HK-2 (cell line): ENCODE results near the gene SEL1L2.
A peak's percentile ranks its signal among the peaks of the same experiment; 100 is the strongest.

ENCODE experiments used
- DNase-seq: peaks from one replicate; pipeline ENCODE4 v3.0.0-alpha.2; 2018; ENCODE audit not compliant: unreplicated experiment

Gene SEL1L2

DNA sequence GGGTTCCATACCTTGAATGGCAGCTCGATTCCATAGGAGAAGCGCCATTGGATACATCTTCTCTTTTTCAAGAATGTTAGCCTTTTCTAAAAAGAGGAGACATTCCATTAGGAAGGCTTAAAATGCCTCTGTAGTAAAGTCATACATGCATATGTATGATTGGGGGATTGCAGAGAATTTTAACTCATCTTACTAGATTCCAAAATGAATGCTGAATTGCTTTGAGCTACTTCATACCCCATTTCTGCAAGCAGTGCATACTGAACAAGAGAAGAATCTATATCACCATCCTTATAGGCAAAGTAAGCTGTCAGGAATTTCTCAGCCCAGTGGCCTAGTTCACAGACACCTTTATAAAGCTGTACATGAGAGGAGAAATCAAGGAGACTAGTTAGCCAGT, 125.3 kb downstream of the SEL1L2 start:
- no peak for DNase-seq

DNA sequence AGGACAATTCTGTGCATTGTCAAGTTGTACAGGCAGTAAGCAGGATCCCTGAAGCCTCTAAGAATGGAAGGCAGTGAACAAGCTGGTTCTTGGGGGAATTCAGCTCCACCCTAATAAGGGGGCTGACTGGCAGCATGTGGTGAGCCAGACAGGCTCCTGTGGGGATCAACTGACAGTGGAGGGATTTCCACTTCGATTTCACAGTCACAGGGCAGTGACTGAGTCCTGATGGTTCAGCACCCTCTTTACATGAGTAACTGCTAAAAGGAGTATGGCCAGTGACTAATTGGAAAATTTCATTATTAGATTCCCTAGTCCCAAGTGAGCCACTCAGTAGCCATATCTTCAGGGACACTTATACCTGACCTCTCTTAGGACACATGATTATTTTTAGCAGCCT, 127.2 kb downstream of the SEL1L2 start:
- no peak for DNase-seq

DNA sequence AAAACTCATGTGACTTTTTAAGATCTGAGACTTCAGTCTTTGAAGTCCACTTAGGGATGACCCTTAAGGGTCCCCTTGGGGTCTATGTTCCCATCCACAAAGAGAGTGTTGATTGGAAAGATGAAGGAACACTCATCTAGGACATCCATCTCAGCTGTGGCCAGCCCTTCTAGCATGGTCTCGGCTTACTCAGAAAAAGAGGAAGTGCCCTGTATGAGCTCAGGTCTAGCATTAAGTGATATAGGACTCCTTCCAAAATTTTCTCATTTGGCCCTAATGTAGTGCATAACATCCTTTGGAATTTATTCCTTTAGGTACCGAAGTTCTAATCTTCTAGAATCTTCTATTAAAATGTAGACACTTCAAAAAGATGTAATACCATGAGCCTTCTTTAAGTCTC, 128.2 kb downstream of the SEL1L2 start:
- DNase-seq, result no peak

DNA sequence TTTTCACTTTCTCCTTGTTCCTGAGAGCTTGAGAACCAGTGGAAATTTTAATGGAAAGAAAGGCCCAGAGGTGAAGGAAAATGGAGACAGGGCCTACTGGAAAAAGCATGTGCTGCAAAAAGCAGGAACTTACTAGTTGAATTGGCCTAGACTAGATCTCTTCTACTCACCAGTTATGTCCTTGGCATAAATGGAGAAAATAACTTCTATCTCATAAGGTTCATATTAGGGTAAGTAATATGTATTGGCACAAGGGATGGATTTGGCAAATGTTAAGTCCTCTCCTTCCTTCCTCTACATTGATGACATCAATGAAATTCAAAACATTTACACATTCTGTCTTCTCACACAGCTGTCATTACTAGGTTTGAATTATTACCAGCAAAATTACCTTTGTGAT, 131.5 kb downstream of the SEL1L2 start:
- no peak for DNase-seq

DNA sequence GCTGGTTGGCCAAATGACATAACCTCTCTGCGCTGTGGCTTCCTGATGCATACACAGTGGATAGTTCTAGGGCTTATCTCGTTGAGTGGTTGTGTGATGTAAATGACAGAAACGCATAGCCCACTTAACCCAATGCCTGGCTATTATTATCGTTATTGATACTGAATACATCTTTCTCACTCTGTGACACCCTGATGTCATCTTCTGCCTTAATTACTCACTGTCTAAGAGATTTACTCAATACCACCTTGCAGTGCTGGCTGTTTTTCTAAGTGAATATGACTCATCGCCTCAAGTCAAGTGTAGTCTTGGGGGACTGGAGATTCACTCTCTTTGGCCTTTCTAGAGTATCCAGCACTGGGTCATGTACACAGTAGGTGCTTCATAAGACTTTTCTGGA, 132.0 kb downstream of the SEL1L2 start:
- DNase-seq, result no peak

DNA sequence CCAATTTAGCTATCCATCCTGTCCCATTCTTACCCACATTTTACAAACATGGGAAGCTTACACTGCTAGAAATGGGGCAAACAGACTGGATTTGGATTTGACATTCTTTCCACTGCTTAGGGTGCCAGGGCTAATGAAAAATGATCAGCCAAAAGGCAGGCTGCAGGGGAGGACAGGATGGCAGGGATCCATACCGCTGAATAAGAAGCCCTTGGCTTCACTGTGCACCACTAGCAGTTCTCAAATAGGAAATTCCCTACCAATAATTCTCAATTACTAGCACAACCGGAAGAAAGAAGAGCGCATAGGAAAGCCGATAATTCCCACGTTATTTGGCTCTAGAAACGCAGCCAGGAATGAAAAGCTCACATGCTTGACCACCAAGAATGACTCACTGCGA, 132.5 kb downstream of the SEL1L2 start:
- no peak for DNase-seq

DNA sequence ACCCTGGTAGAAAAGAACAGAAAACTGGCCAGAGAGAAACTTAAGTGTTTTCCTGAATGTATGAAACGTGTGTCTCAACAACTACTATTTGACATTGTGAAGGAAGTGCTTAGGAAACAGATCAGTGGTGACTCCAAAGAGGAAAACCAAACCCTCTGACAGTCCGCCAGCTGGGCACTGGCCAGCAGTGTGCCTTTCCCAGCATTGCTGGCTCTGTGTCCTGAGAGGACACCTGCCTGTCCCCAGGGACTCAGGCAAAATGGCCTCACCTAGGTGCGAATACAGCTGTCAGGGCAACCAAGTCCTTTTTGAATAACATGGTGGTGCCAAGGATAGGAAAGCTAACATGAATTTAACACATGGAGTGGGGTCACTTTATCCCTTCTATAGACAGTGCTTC, 133.1 kb downstream of the SEL1L2 start:
- DNase-seq, result no peak

DNA sequence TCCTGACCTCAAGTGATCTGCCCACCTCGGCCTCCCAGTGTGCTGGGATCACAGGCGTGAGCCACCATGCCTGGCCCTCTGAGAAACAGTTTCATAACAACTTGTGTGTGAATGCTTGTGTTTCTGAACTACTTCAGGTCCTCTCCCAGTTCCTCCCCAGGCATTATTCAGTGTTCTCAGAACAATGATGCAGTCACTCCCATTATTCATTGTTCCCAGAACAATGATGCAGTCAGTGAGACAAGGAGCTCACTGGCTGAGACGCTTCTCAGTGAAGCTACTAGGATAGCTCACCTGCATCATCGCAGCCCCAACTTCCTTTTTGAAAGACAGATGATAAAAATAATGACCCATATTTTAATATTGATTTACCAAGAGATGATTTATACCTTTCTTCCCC, 134.1 kb downstream of the SEL1L2 start:
- no peak for DNase-seq

DNA sequence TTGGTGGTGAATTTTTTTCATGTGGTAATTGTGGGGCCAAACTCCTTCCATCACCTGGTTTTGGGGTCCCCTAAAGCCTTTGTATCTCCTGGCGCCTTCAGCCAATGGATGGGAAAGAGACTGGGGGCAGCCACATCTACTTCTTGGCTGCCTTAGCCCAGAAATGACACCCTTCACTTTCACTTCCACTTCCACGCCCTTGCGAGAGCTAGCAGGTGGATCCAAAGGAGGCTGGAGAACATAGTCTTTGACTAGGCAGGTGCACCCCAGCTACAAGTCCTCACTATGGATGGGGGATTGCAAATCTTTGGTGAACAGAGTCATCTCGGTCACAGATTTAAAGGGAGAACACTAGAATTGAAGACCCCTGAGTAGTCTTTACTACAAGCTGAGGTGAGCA, 134.8 kb downstream of the SEL1L2 start:
- DNase-seq, result no peak

DNA sequence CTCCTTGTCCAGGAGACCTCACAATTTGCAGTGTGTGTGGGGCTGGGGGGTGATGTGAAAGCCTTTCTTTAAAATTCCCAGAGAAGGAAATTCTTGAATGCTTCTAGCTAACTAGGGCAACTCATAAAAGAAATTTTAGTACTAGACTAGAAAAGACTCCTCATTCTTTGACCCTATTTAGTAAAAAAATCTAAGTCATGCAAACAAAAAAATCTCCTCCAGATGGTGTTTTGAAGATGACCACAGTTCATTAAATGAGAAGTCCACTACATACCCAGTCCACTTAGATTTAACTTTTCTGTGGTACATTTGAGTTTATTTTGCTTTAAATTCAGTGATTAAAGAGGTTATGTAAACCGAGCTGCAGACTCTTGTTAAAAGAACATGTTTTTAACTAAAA, 138.1 kb downstream of the SEL1L2 start:
- DNase-seq, result no peak

DNA sequence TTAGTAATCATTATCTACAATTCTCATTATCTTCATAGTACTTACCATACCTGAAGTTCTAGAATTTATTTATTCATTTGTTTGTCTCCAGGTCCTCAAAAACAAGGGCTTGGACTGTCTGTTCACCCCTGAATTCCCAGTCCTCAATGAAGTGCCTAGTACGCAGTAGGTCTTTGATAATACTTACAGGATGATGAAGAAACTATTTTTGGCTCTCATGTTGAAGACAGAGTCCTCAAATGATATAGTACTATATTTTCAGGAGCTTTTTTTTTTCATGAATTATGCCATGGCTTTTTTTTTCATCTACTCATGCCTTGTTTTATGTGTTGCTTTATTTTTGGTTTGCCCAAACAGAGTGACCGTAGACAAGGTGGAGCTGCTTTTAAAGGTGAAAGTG, 139.1 kb downstream of the SEL1L2 start:
- no peak for DNase-seq

DNA sequence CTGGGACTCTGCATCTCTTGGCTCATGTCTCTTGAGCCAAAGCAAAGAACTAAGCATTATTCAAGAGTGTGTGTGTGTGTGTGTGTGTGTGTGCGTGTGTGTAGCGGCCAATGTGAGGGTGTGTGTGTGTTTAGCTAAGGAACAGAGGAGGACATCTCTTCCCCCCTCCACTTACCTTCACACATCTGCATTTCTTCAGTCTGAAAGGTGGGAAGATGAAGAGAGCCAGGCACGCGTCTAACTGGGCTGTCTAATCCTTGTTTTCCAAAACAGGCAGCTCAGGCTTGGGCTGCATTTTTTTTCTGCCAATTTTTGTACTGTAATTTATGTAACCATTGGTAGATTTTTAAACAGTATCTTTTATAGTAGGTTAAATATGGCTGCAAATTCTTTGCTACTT, 146.1 kb downstream of the SEL1L2 start:
- DNase-seq, result no peak

DNA sequence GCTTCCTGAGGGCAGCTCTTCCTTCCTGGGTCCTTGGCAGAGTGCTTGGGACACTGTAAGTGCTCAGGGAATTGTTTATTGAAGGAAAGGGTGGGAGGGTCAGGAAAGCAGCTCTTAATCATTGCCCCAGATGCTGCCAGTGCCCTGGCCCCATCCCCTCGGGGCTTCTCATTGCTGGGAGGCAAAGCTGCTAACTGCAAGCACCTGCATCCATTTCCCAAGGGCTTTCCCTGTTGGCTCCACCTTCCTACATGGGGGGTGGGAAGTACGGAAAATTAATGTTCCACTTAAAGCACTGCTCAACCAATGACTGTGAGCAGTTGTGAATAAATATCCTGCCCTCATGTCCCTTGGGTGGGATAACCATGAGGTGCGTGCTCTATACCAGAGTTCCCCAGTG, 149.2 kb downstream of the SEL1L2 start:
- no peak for DNase-seq

DNA sequence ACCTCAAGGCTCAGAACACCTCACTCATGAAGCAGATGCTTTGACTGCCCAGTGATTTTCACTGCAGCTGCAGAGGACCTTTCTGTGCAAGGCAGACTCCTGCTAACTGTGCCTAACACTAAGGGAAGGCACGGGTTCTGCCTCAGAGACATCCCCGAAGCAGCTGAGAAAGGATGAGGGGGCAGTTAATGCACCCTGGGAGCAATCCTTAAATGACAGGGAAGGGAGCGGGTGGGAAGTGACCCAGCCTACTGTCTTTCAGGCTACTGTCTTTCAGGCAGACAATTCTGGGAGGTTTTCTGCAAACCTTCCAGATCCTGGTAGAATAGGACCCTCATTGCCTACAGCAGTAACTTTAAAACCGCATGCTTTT, 150.3 kb downstream of the SEL1L2 start:
- DNase-seq, result no peak

DNA sequence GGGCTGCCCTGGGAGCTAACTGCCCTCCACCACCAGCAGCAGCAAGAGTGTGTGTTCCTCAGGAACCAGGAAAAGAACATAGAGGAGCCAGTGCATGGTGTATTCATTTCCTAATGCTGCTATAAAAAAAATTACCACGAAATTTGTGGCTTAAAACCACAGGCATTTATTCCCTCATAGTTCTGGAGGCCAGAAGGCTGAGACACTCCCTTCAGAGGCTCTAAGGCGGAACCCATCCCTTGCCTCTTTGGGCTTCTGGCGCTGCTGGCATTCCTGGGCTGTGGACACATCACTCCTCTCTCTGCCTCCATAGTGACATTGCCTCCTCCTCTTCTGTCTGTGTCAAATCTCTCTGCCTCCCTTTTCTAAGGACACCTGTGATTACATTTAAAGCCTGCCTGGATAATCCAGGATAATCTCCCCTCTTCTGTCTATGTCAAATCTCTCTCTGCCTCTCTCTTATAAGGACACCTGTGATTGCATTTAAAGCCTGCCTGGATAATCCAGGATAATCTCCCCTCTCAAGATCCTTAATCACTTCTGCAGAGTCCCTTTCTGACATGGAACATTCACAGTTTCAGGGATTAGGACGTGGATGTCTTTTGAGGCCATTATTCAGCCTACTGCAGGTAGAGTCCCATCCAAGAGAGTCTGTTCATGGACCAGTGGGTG, 150.9 kb downstream of the SEL1L2 start:
- DNase-seq, result peak; percentile 39

DNA sequence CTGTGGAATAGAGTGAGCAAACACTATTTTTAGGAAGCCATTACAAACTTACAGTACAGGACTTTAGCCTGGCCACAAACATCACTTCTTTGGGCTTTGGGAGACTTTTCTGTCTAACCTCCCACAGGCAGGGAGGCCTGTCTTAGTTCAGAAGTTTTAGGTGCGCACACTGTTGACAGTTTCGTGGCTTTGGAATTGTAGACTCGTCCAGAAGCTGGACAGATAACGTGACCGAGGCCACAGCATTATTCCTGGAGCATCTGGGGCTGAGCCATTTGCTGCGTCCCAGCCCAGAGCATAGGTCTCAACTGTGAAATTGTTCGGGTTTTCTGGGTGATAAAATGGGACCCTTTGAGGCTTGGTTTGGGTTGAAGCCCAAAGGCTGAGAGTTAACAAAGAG, 151.8 kb downstream of the SEL1L2 start:
- DNase-seq, result no peak

DNA sequence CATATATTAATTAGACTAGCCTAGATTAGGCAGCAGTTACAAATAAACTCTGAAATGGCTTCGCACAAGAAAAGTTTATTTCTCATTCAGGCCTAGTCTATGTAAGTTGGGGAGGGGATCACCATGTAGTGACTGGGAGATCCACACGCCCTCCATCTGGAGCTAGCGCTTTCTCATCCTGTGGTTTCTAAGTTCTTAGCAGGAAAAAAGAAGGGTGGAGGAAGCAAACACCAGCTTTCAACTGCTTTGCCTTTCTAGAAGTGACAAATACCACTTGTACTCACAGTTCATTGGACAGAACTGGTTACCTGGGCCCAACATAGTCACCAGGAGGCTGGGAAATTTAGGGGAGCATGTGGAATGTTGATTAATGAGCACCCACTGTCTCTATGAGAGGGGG, 158.9 kb downstream of the SEL1L2 start:
- DNase-seq, result no peak

DNA sequence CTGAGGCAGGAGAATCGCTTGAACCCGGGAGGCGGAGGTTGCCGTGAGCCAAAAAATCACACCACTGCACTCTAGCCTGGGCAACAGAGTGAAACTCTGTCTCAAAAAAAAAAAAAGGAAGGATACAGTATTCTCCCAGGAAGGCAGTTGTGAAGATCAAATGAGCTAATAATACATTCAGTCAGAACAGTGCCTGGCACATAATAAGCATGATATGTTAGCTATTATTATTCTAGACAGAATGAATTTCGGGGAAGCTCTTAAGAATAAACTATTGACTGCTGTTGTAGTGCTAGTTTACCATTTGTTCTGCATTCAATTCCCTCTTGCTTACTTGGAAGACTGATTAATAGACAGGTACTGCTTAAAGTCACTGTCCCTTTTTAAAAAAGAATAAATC, 164.9 kb downstream of the SEL1L2 start:
- DNase-seq, result no peak

DNA sequence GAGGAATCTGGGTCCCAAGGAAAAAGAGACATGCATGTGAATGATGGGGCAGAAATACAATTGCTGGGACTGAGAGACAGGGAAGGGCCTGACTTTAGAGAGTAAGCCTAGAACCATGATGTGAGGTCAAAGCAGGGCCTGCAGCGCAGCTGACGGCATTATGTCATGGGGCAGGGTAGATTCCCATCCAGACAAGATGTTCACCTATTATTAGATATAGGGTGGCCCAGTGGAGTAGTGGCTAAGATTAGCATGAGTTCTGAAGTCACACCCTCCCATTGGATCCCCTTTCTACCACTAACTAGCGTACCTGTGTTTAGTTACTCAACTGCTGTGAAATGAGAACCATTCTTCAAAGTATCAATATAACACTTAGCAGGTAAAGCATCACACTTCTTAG, 166.0 kb downstream of the SEL1L2 start:
- no peak for DNase-seq

DNA sequence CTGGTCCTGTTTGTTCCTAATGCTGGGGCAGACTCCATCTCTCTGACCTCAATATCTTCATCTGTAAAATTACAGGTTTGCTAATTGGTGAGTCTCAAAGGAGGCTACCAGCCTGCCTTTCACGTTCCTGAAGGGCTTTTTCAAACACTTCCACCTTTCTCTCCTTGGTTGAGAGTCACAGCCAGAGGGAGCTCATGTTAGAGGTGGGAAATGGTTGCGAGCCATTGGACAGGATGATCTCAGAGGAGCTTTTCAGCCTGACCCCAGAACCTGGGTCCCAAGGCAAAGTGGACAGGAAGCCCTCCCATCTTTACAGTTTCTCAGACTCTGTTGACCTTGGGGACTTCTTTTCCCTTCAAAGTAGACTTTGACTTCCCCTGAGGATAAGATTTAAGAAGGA, 168.0 kb downstream of the SEL1L2 start:
- DNase-seq, result no peak

DNA sequence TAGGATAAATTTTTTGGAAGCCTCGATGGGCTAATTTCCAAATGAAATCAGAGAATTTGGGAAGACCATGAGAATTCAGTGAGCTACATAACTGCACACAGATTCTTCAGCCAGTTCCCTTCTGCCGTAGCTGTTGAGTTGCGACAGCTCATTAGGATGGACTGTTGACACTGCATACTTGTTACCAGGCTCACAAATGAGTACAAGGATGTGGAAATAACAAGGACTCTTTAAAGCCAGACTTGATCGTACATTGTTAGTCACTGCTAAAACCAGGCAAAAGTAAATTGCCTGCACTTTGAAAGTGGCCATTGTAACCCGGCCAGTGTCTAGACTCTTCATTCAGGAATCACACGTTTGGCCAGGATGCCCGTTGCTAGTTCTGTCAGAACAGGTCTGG, 168.5 kb downstream of the SEL1L2 start:
- DNase-seq, result no peak

DNA sequence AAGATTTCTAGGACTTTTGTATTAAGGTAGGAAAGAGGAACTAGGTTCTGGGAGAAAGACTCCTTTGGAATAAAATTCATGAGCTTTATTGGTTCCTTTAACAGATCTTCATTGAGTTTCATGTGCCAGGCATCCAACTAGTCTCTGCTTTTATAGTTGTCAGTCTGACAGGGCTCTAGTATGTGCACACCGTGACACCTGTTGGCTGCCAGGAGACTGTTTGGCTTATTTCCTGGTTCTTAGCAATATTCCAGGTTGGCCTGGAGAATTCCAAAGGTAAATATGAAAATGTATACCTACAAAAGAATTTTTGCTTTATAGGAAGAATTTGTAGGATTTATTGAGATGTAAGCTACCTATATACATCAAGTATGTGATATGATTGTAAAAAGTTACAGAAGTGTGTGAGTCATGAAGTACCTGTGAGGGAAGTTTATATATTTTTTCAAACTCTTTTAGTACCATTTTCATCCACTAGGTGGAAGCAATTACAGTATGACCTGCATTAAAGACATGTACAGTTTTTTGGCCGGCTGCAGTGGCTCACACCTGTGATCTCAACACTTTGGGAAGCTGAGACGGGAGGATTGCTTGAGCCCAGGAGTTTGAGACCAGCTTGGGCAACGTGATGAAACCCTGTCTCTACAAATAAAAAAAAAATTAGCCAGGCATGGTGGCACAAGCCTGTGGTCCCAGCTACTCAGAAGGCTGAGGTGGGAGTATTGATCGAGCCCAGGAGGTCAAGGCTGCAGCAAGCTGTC, 170.3 kb downstream of the SEL1L2 start:
- peak; percentile 16 for DNase-seq

DNA sequence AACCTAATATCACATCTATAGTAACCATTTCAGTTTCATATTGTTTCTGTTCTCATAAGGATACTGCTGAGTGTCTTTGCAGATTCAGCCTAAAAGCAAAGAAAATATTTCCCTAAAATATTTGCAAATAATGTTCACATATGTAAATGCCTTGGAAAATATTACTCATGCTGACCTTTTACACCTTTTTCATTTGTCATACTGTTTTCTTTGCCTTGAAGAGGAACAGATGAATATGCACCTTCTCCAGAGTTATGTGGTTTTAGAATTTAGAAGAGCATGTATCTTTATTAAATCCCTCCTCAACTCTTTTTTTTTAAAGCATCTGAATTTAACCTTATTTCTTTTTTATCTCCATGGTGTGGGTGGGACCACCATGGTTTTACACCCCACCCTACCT, 173.1 kb downstream of the SEL1L2 start:
- DNase-seq, result no peak

DNA sequence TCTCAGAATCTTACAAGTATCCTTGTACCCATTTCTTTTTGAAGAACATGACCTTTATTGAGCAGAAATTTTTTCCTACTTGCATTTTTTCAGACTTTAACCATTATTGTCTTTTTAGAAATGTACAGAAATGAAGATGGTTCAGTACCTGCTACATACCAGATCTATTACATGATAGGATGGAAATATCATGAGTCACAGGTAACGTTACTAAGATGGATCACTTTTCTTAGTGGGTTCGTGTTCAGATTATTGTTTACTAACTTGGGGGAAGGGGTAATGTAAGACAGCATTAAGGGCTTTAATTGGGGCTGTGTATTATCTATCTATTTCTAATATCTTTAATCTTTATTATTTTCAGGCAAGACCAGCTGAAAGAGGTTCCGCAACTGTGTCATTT, 173.7 kb downstream of the SEL1L2 start:
- no peak for DNase-seq
